HG02571 (cell line): ENCODE results near the gene SPAAR.
"Not testable (repeated sequence)": the region's sequence is repeated elsewhere in the genome, so short reads cannot be mapped to it uniquely, and the experiment has no call there.

Experiments used
- ATAC-seq: cut with Tn5 transposase; IDR thresholded peaks from one replicate; pipeline ENCODE4 v1.9.1; 2021; ENCODE audit warnings: mild to moderate bottlenecking, moderate library complexity; ENCODE audit not compliant: unreplicated experiment

The SPAAR gene, protein sequence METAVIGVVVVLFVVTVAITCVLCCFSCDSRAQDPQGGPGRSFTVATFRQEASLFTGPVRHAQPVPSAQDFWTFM

DNA sequence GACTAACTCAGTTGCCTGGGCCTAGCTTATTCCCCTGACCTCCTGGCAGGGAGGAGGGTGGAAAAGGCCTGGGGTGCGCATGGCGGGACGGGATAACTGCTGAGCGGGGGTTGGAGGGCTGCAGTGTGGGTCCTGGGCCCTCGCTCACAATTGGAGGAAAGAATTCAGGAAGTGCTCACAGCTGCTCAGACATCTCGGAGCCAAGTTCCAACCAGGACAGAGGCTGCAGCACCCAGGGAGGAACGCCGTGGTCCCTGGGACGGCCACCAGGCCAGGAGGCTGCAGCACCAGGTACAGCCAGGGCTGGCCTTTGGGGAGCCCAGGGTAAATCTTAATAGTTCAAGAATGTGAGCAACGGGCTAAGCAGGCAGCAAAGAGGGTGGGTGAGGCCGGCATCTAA, at the start of gene SPAAR:
TSS of gene SPAAR (plus strand) at position 217 of the 400 bp plus-strand sequence. CDS start 974 bp downstream, outside the sequence.
- ATAC-seq = no peak

DNA sequence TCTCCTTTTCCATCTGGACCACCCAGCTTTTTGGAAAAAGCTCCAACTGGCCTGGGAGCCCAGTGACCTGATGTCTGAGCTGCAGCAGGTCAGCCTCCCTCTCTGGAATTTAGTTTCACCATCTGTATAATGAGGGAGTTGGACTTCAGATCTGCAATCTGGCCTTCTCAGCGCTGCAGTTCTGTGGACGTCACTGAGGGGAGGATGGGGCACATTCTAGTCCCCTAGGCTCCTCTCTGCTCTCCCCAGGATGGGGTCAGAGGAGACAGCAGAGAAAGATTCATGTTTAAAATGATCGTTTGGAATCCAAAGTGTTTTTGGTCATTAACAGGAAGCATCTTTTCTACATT, 49.3 kb upstream of the SPAAR start:
- no peak for ATAC-seq

DNA sequence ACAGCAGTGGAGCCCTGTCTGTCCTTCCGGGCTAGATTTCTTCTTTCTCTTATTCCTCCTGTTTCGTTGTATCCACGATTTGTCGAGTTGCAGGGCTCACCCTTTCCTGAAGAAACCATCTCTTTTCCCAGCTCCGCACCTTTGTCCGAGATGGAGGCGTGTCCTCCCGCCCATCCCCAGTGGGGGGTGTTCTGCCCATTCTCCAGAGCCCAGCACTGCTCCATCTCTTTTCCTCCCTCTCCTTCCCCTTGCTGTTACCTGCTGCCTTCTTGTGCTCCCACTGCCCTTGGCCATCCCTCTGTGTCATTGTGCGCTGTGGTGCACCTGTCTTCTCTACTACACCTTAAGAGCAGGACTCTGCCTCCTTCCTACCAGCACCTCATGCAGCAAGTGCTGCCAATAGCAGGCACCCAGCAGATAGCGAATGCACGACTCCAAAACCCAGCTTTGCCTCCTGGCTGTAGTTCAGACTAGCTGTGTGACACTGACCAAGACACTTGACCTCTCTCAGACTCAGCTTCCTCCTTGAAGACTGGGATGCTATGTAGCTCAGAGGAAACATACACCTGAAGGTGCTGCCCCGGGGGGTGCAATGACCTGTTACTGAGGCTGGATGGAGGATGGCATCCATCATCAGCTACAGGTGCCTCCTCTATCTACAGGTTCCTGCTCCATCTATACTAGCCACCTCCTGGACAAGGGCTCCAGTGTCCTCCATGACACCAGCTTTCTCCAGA, 48.0 kb upstream of the SPAAR start:
- no peak for ATAC-seq

DNA sequence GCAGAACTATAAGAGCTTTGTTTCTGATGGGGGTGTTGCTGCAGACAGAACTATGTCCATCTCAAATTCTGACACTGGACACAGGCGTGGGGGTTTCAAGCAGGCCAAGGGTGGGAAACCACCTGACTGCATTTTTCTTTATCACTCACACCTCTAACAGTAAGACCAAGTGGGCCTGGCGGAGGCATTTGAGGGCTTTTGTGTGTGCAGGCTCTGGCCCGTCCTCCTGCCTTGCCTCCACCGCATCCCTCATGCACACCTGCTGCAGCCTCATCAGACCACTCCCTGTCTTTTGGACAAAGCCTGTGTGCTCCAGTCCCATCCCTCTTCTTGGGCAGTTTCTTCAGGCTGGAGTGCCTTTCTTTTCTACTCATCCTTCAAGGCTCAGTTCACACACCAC, 47.0 kb upstream of the SPAAR start:
- ATAC-seq = no peak

DNA sequence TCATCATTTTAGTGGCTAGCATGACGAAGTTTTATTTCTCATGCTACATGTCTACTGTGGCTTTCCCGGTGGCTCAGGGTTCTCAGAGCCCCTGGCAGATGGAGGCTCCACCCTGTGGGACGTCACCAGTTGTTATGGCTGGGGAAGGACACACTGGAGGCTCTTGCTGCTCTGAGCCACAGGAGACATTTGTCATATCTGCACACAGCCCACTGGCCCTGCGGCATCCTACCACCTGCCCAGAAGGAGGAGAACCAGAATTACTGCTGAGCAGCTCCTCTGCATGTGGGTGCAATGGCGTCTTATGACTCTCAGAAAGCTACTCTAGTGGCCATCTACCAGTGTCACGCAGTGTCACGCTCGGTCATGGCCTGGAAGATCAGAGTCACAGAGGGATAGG, 45.7 kb upstream of the SPAAR start:
- ATAC-seq = no peak

DNA sequence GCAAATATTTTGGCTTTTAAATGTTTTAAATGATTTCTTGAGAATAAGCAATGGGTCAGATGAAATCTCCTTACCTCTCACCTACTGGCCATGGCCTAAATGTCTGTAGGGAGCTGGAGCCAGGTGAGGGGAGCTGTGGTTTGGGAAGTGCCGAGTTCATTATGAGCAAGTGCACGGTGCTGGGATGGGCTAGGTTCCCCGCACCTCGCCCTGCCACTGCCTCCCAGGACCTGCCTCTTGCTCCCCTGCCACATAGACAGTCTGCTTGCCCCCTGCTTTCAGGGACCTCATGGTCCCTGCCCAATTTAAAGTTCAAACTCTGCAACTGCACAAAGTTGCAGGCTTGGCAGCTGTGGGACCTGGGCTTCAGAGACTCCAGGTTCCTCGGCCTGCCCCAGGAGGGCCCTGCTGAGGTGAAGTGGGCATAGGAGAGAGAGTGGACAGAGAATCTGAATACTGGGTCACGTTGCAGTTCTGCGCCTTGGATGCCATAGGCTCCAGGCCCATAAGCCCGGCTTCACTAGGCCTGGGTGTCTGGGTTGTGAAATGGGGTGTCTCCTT, 44.5 kb upstream of the SPAAR start:
- ATAC-seq = no peak

DNA sequence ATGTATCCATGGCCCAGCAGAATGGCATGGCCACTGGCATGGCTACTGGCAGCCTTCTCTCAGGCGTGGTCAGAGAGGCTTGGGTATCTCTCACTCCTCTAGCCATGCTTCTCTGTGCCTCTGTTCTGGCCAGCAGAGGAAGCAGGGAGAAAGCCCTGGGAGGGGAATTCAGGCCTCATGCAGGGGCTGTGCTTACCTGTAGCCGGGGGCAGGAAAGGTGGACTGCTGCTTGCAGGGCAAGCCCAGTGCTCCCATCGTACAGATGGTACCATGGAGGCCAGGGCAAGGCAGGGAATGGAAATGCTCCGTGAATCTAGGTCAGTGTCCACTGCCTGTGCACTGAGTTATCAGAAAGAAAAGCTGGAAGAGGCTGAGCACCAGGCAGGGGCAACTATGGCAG, 41.8 kb upstream of the SPAAR start:
- no peak for ATAC-seq

DNA sequence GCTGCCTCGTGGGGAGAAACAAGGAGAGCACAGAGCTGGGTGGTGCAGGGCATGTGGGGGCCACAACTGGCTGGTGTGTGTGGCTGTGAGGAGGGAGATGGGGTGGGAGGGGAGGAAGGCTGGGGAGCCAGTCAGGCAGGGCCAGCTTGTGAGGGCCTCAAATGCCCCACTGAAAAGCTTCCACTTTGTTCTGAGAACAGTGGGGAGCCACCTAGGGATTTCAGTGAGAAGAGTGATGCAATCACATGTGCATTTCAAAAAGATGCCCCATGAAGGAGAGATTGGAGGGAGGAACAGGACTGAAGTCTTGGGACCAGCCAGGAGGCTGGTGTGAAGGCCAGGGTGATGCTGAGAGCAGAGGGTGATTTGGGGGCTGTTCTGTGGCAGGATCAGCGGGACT, 40.4 kb upstream of the SPAAR start:
- ATAC-seq = no peak

DNA sequence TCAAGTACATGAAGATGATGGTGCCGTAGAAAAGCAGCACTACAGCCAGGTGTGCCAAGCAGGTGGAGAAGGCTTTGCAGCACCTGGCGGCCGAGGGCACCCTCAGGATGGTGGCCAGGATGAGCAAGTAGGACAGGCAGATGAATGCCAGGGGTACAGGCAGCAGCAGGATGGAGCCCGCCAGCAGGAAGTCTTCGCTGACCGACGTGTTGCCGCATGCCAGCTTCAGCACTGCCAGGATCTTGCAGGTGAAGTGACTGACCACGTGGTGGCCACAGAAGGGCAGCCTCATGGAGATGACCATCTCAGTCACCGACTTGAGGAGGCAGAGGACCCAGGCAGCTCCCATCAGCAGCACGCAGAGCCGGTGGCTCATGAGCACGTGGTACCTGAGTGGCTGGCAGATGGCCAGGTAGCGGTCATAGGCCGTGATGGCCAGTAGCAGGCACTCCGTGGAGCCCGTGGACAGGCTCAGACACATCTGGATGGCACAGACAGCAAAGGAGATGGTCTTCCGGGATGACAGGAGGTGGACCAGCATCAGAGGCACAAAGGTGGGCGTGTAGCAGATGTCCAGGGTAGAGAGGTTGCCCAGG, 39.6 kb upstream of the SPAAR start:
- ATAC-seq = no peak

DNA sequence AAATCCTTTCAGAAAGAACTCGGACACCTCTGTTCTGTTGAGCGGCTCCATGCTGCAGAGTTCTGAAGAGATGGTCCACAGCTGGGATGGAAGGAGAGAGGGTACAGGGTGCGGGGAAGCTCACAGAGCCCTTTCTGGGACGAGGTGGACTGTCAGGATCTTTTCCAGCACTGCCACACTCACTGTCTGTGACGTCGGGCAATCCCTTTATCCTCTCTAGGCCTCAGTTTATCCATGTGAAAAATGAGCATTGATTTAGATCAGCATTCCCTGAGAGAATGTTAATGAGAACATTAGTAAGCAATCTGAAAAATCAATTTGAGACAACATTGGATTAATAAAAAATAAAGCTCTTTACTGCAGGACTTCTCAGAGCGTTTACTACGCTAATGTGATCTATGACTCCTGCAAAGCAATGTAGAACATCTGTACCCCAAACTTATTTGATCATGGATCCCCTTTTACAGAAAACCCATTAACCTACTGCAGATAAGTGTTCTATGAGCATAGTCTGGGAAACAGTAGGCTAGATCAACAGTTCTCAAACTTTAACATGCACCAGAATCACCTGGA, 38.9 kb upstream of the SPAAR start, which contains the start of gene OR13J1:
TSS of gene OR13J1 (minus strand) at position 51 of the 573 bp plus-strand sequence. CDS start at position 51, 0 bp downstream.
- no peak for ATAC-seq

DNA sequence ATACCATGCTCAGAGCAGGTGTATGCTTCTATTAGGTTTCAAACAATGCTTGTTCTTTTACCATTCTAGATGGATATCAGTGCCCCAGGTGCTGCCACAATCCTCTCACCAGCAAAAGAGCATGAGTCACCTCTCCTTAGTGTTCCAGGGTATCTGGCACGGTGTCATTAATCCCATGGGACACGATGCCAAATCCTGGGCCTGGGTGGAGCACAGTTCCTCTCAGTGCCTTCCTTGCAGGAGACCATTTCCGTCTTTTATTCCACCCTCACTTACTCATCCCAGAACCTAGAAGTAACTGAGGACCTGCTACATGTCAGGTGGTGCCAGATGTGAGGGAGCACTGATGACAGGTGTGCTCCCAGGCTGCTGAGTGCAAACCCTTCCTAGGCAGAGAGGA, 37.7 kb upstream of the SPAAR start:
- ATAC-seq = no peak

DNA sequence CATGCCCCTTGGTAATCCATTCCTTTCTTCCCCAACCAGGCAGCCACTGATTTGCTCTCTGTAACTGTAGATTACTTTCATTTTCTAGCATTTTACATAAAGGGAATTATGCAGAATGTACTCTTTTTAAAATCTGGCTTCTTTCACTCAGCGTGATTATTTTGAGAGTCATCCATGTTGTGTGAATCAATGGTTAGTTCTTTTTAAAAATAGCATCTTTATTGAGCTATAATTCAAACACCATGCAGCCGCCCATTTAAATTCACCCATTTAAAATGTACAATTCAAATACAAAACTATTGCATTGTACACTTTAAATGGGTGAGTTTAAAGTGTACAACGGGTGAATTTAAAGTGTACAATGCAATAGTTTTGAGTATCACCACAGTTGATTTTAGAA, 36.8 kb upstream of the SPAAR start:
- ATAC-seq = no peak

DNA sequence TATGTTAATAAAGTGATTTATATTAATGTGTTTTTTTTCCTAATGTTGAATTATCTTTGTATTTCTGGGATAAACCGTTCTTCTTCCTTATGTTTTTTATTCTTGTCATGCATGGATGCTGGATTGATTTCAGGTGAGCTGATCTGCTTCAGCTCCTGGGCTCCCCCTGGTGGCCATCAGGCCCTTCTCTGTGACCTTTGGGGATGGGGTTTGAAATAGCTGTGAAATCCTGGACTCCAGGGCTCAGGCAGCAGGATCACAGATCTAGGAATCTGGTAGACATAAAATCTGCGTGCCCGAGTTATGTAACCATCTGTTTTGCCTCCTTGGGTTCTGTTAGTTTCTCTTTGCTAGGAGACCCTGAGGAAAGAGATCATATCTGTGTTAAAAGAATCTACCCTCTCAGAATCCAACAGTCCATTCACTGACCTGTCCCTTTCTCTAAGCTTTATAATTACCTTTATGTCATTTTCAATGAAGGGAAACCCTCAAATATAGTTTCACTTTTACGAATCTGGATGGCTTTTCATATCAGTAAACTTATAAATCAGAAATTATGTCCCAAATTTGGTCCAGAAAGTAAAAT, 26.9 kb upstream of the SPAAR start:
- no peak for ATAC-seq

DNA sequence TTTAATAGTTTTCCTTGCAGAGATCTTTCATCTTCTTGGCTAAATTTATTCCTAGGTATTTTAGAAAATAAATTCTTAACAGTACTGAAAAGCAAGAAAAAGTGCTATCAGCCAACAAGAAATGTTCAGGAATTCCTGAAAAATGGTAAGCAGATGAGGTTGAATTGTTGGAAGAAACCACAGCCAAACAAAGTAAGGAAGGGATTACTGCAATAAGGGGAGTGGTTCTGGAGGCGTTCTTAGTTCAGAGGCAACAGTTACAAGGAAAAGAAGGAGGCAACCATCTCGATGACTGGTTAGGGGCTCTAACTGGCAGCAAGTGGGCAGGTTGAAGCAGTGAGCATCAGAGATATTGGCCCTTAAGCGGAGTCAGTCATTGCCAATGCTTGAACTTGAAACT, 26.3 kb upstream of the SPAAR start:
- no peak for ATAC-seq

DNA sequence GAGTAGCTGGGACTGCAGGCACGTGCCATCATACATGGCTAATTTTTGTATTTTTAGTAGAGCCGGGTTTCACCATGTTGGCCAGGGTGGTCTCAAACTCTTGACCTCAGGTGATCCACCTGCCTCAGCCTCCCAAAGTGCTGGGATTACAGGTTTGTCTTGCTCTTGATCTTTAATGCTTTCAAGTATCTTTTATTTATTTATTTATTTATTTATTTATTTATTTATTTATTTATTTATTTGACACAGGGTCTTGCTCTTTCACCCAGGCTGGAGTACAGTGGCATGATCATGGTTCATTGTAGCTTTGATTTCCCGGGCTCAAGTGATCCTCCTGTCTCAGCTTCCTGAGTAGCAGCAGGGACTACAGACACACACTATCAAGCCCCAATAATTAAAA, 24.4 kb upstream of the SPAAR start:
- ATAC-seq = not testable (repeated sequence)

DNA sequence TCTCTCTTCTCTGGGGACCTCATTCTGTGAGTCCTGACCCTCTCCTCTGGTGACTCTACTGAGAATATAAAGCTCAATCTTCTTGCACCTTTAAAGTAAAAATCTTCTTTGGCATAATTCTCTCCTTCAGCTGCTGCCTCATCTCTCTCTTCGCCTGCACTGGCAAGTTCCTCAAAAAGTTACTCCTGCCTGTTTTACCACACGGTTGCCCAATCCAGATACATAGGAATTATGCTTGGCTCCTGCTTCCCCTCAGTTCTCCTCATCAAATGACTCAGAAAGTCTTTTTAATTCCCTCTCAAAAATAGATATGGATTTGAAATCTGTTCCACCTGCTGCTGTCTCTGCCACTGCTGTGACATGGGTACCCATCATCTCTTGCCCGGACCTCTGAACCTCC, 17.6 kb upstream of the SPAAR start:
- no peak for ATAC-seq

DNA sequence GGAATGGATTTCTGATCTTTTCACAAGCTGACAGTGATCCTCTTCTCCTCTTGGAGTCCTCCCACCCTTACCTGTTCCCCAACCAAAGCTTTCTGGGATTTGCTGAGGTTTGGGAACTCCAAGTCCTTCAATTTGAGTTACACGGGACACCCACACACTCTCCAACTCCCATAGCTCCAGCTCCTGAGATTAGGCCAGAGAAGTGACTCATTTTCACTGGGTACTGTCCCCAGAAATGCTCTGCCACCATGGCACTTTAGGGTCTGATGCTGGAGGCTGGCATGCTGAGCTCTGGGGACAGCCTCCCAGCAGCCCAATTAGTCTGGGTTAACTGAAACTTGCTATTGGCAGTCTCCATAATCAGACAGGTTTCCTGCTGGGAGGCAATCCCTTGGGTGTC, 17.2 kb upstream of the SPAAR start:
- ATAC-seq = no peak

DNA sequence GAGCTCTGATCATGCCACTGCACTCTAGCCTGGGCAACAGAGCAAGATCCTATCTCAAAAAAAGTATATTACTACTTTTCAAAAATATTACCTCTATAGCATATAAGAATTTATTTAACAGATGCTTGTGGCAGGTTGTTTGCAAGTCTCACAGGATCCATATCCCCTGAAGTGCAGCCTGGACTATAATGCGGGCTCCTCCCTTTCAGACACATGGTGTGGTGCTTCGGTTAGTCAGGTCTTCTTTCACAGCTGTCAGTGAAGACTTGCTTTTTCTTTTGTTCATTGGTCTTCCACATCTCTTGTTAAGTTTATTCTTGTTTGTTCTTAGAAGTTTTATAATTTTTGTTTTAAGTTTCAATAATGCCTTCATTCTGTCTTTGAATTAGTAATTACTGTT, 12.7 kb upstream of the SPAAR start:
- ATAC-seq = no peak

DNA sequence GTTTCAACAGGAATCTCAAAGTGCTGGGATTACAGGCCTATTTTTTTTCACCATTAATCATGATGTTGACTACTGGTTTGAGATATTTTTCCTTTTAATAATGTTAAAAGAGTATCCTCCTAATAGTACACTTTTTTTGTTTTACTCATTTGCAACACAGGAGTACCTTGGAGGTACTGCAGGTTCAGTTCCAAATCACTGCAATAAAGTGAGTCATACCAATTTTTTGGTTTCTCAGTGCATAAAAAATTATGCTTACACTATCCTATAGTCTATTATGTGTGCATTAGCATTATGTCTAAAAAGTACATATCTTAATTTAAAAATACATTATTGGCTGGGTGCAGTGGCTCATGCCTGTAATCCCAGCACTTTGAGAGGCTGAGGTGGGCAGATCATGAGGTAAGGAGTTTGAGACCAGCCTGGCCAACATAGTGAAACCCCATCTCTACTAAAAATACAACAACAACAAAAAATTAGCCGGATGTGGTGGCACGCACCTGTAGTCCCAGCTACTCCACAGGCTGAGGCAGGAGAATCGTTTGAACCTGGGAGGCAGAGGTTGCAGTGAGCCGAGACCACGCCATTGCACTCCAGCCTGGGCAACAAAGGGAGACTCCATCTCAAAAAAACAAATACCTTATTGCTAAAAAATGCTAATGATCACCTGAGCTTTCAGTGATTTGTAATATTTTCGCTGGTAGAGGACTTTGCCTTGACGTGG, 11.8 kb upstream of the SPAAR start:
- ATAC-seq = not testable (repeated sequence)

DNA sequence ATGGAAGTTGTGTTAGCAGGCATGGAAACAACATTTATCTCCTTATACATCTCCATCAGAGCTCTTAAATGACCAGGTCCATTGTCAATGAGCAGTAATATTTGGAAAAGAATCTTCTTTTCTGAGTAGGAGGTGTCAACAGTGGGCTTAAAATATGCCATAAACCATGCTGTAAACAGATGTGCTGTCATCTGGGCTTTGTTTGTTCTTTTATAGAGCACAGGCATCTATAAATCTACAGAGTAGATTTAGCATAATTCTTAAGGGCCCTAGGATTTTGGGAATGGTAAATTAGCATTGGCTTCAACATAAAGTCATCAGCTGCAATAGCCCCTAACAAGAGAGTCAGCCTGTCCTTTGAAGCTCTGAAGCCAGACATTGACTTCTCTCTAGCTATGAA, 11.0 kb upstream of the SPAAR start:
- ATAC-seq = no peak

DNA sequence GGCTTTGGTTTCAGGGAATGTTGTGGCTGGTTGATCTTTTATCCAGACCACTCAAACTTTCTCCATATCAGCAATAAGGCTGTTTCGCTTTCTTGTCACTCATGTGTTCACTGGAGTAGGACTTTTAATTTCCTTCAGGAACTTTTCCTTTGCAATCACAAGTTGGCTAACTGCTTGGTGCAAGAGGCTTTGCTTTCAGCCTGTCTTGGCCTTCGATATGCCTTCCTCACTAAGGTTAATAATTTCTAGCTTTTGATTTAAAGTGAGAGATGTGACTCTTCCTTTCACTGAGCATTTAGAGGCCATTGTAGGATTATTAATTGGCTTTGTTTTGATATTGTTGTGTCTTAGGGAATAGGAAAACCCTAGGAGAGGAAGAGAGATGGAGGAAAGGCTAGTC, 10.3 kb upstream of the SPAAR start:
- ATAC-seq = no peak
